GM10847 (cell line): Measurements from ENCODE around the gene FAM181A.

Experiments
- POLR2A ChIP-seq: IDR thresholded peaks from 2 replicates; pipeline ENCODE4 v1.6.1; 2011; ENCODE audit not compliant: insufficient read length; ENCODE audit errors: extremely low read depth

FAM181A gene

DNA sequence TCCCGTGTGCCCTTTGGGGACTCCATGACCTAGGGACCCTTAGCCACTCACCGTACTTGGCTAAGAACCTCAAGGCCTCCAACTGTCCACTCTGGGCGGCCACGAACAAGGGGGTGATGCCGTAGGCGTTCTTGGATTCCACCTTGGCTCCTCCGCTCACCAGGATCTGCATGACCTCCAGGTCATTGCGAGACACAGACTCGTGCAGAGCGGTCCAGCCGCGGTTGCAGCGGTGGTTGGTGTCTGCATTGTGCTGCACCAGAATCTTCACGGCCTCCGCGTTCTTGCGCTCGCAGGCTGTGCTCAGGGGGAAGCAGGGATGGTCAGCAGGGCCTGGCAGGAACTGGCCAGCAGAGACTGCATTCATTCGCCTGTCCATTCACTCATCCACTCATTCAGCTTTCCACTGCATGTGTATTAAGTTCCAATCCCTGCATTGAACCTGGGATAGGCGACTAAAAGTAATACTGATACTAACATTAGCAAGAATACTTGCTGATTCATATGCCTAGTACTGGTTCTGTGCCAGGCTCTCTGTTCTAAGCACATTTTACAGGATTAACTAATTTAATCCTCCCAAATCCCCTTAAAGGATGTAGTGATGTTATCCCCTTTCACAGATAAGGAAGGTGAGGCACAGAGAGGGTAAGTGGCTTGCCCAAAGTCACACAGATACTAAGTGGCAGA lies 23.9 kb downstream of the FAM181A start:
- TF ChIP-seq POLR2A: no peak

DNA sequence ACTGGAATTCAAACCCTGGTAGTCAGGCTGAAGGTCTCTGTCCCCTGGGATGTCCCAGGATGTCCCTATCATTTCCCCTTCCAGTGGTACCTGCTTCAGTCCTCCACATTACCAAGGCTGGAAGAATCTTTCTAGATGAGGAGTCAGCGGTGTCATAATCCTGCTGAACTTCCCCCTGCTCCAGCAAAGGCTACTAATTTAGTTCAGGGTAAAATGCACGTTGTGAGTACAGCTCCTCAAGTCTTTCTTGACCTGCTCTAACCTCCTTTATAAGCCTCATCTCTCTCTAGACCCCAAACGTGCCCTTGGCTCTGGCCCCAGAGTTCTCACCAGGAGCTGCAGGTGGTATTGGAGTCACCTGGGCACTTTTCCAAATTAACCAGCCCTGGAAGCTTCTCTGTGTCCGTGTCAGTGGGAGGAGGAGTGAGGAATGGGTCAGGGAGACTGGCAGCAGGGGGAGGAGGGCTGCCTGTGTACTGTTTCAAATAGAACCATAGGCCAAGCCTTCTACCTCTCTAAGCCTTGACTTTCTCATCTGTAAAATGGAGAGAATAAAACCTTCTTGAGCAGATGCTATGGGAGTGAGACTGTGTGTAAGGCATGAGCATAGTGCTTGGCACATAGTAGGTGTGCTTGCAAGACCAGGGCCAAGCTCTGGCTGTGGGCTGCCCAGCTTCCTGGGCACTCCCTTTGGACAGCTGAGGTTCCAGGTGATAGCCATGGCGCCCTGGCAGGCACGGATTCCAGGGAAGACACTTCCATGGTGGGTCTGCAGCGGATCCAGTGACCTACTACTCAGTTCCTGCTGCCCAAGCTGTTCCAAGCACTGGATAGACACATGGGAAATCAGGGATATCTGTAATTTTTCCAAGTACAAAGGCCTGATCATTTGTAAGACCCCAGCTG lies 24.7 kb downstream of the FAM181A start:
- no peak for TF ChIP-seq POLR2A

DNA sequence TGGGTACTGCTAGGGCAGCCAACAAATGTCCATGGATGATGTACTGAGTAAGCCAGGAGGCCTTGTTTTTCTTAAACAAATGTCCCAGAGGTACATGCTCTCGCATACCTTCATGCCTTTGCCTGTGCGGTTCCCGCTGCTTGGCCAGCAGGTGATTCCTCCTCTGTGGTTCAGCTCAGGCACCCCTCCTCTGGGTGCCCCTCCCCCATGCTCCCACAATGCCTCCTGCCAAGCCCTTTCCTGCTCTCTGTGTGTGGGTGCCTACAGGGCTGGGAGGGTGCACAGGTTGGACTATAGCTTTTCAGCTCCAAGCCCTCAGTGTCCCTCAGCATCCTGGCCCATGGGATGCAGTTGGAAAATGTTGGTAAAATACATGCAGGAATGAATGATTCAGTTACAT lies 25.7 kb downstream of the FAM181A start:
- no peak for TF ChIP-seq POLR2A

DNA sequence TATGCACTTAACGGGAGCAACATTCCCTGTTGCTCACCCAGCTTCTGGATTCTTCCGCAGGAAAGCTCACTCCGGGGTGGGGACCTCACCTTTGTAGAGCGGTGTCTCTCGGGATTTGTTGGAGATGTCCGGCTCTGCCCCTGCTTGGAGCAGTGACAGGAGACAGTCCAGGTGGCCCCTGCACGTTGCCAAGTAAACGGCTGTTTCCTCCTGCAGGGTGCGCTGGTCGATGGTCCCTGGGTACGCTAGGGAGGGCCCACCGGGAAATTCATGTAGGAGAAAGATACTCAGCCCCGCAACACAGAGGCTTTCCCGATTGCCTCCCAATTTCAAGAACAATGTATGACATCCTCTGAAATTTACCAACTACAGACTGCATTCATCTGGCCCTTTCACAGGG lies 26.1 kb downstream of the FAM181A start:
- TF ChIP-seq POLR2A: no peak

DNA sequence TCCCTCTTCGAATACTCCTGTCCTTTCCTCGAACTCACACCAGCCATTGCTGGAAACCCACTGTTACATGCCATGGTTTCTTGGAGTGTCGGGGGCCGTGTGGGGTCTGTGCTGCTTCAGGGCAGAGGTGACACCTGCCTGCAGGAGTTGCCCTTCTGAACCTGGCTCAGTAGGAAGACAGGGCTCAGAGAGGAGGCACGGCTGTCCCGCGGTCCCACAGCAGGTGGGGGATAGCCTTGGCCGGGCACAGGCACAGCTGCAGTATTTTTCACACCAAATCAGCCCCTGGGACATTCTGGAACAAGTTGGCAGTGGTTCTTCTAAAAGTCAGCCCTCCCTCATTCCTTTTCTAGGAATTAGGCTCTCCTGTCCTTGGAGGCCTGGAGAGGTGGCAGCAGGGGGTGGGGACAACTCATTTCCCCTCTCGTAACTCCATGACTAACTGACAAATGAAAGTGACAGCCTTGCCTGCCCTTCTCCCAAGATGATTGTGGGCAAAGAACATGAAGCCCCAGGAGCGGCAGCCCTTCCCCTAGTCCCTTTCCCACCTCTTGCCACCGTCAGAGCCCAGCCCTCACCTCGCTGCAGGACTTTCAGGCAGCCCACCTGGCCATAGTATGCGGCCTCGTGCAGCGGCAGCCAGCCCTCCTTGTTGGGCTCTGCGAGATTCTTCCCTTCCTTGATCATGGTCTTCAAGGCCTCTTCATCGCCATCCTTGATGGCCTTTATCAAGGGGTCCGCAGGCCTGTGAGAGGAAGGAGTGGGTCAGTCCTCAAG lies 26.8 kb downstream of the FAM181A start:
- no peak for TF ChIP-seq POLR2A

DNA sequence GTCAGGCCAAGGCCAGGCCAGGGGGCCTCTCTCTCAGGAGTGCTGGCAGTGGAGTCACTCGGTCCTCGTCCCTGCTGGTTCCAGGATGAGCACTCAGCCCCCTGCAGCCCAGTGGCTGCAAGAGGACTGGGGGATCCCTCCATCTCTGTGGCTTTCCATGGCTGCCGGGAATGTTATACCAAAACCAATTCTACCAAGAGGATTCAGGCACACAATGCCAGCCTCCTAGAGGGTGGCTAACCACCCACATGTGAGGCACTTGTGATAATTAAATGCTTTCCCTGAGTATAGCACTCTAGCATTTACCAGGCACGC lies 27.3 kb downstream of the FAM181A start:
- TF ChIP-seq POLR2A: no peak

DNA sequence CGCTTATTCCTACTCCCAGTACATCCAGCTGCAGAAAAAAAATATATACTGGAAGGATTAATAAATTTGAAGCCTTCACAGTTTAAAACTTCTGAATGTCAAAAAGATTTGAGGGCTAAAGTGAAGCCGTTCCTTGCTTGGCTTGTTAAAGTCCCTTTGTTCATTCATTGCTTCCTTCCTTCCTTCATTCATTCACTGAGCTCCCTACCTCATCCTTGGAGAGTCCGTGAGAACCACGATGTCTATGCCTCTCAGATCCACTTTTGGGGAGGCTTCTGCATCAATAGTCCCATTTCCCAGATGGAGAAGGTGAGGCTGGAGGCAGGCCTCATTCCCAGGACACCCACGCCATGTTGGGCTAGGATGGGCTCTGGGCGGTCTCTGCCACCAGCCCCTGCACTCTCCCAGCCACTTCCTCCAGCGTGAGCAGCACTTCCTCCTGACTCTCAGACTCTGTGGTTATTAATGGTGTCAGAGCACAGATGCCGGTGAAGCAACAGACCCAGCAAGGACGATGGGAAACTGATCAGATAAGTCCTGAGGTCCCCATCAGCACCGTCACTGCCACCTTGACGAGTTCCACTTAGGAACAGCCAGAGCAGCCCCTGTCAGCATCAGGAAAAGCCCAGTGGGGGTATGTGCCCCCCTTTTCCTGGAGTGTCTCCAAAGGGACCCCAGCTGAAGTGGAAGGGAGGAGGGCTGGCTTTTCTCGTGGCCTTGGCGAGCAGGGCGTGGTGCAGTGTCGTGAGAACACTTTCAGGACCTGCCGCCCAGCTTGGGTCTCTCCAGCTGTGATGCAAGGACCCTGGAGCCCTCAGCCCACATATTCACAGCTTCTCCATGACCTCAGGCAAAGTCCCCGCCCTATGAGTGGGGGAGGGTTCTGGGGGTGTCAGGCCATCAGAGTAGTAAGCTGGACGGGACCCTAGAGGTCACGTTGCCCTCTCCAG lies 28.0 kb downstream of the FAM181A start:
- TF ChIP-seq POLR2A: no peak

DNA sequence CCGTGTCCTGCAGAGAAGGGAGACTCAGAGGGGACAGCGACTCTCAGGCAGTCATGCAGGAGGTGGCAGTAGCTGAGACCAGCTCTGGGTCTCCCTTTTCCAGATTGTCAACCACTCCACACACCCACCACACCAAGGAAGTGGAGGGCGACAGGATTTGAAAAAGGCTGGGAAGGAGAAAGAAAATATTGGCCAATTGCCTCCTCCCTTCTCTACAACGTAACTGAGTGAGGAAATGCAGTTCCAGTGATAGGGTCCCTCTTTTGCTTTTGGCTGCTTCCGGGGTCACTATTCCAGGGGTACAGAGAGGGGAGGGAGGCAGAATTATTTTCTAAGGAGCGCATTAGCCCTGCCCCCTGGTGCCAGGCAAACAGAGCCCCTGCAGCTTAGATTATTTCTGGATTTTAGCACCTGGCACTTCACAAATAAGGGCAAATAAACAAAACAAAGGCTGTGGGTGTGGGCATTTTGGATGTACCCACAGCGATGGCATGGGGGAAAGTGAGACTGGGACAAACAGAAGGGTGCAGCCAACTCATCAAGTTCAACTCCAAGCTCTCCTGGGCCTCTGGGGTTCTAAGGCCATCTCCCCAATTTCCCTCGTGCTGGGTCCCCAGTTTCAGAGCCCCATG lies 28.8 kb downstream of the FAM181A start:
- peak; percentile 7 for TF ChIP-seq POLR2A

DNA sequence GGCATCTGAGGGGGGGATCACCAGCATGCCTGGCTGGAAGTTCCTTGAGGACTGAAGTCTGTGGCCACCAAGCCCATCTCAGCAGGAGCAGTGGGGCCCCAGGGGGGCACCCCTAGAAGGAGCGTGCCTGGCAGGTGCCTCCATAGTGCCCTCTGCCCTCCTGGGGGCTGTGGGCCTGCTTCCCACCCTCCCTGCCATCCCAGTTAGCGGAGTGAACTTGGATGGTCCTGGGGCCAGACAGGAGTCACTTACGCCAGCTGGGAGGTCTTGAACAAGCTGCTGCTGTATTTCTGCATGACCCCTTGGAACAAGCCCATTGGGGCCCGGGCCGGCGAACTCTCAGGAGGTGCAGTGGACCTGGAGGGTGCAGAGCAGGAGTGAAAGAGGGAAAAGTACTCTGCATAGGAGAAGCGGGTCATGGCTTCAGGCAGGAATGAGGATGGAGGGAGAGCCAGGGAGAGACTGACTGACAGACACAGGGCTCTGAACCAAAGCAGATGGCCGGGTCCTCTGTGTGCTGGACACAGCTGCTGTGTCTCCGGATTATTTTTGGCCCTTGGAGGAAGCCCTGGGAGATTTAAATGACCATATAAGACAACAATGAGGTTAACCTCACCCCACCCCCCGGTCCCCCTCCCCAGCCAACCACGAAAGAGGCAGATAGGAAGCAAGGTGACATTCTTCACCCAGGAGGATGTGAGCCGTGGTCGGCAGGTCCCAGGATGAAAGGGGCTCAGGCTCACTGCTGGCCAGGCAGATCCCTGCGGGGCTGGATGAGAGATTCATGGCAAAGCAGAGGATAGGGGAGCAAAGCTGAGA lies 29.6 kb downstream of the FAM181A start:
- no peak for TF ChIP-seq POLR2A

DNA sequence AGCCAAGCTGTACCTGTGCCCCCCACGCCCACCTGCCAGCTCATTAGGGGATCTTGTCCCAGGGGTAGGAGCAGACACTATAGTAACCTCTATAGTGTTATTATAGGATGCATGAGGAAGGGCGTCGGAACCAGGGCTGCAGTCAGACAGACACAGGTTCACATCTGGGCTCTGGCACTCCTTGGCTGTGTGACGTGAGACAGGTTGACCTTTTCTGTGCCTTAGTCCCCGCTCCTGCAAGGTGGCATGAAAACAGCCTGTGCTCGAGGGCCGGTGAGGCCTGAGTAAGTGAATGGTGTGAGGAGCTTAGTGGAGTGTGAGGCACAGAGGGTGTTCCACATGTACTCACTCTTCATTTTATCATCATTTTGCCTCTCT lies 30.2 kb downstream of the FAM181A start:
- no peak for TF ChIP-seq POLR2A

DNA sequence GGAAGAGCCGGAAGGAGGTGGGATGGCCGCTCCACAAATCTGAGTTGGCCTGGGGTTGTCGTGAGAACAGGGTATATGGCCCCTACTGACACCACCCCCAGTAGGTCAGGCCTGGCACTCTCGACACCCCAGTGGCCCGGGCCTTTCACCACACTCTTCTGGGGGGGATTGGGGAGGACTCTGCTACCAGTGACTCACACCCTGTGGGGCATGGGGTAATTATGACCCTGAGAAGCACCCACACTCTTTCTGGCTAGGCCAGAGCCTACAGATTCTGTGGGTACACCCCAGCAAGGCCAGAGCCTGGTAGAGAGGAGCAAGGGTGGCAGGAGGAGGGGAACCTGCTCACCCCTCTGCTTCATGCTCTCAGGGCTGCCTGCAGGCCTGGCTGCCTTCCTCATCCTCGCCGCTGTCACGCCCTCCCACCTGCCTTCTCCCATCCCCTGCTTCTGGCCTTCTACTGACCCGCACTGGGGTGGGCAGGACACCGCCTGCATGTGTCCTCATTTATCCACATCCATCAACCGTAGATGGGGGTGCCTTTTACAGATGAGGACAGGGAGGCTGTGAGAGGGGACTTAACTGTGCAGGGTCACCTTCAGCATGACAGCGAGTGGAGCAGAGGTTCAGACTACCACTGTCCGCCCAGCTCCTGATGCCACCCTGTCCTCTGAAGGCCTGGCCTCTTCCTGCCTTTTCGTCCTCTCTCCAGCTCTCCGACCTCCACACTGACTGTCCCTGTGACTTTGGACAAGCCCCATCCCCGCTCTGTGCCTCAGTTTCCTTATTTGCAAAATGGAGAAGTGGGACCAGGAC lies 30.8 kb downstream of the FAM181A start:
- TF ChIP-seq POLR2A: no peak

DNA sequence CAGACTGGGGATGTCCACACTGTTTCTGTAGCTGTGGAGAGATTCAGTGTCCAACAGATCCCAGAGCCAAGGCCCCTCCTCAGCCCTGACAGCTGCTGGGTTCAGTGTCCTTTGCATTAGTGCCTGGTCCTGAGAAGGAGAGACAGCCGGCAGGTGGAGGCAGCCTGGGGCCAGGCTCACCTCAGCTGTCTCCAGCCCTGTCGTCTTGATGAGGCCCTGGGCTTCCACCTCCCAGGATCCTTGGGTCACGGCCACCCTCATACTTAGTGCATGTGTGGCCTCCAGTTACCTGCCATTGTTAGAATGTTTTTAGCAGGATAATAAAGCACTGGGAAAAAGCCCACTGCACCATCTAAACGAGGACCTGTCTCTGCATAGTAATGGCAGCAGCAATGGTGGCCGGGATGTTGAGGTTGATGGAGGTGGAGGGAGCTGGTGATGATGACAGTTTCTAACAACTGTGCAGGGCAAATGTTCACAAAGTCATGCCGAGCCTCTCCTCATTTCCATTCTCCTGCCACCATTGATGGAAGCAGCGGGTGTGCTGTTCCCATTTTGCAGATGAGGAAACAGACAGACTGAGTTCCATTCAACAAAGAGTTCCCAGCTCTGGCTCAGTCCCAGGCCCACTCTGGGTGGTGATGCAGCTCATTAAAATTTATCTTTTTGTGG lies 31.6 kb downstream of the FAM181A start:
- no peak for TF ChIP-seq POLR2A
